Gastrocnemius medialis (tissue), 4 donors: ENCODE data around the gene TRIM47. TPM values are rescaled to one million over a fixed set of nuclear protein-coding genes. Genes with fewer than 3 reads are reported as not detected.

Experiments used
- ATAC-seq, 2 donors: fragments of 150-250 bp; one replicate each; pipeline ENCODE4 v1.9.1; 2016
- DNase-seq, 2 donors: peaks; one replicate each; pipeline ENCODE4 v3.0.0-alpha.2; 2019
- H3K27ac ChIP-seq, 4 donors: fragments of 200-600 bp; sonication (generic); 1 replicate in 1 of 4; 2 replicates in 3 of 4; pipeline ENCODE4 v1.5.1; 2016 to 2018; ENCODE audit warnings: mild to moderate bottlenecking in 2 of 4, moderate library complexity in 1 of 4
- H3K27me3 ChIP-seq, 3 donors: fragments of 200-600 bp; sonication (generic) in 2 of 3; 1 replicate in 1 of 3; 2 replicates in 2 of 3; pipeline versions ENCODE4 v1.5.1 to v1.6.0; 2016 to 2019; ENCODE audit warnings: mild to moderate bottlenecking in 1 of 3, moderate library complexity in 1 of 3
- H3K36me3 ChIP-seq, 2 donors: fragments of 200-600 bp; sonication (generic) in 1 of 2; one replicate each; pipeline ENCODE4 v1.5.1; 2017 to 2018
- H3K4me1 ChIP-seq, 2 donors: fragments of 200-600 bp; sonication (generic) in 1 of 2; one replicate each; pipeline ENCODE4 v1.5.1; 2016 to 2017; ENCODE audit warnings: mild to moderate bottlenecking in 2 of 2
- H3K4me3 ChIP-seq, 4 donors: fragments of 200-600 bp; sonication (generic) in 3 of 4; 1 replicate in 1 of 4; 2 replicates in 3 of 4; pipeline ENCODE4 v1.5.1; 2016 to 2019; ENCODE audit warnings: mild to moderate bottlenecking in 2 of 4
- H3K9me3 ChIP-seq, 3 donors: fragments of 200-600 bp; sonication (generic) in 2 of 3; 1 replicate in 1 of 3; 2 replicates in 2 of 3; pipeline ENCODE4 v1.5.1; 2016 to 2019
- POLR2A ChIP-seq, 2 donors: fragments of 450-650 bp; IDR thresholded peaks; one replicate each; pipeline ENCODE4 v1.6.1; 2017; ENCODE audit warnings: antibody characterized with exemption in 2 of 2, mild to moderate bottlenecking in 2 of 2, moderate library complexity in 2 of 2
- in situ Hi-C, 4 donors: fragments of 200-750 bp; cut with MboI; loops; one replicate each; pipeline versions ENCODE4 v1.15.0 to v1.8.0; 2017; ENCODE audit warnings: low sequenced_read_pairs in 4 of 4
- intact Hi-C: fragments of 100-400 bp; cut with DNase I; formaldehyde crosslinking; loops from one replicate; pipeline ENCODE4 v1.15.1; 2023; ENCODE audit warnings: low total_unique reads
- total RNA-seq, 4 donors: library from RNA; depleted of rRNA; stranded (reverse); fragments of >200 nt; gene quantifications; one replicate each; pipeline versions ENCODE4 v1.1.0 to v1.2.3, GENCODE V29; 2016
- TF ChIP-seq, protein P1 (sequence below), 5 experiments: fragments of 450-650 bp in 3 of 5; fragments of 200-600 bp in 2 of 5; sonication (generic) in 2 of 5; IDR thresholded peaks in 4 of 5; conservative IDR thresholded peaks in 1 of 5; 1 replicate in 4 of 5; 2 replicates in 1 of 5; pipeline ENCODE4 v1.5.1; 2016 to 2019; ENCODE audit warnings: antibody characterized with exemption in 5 of 5, mild to moderate bottlenecking in 3 of 5, moderate library complexity in 3 of 5

Gene TRIM47
- total RNA-seq, 4 donors from 2014 or later: 9.5 to 18.4 (median 15.5) TPM

DNA sequence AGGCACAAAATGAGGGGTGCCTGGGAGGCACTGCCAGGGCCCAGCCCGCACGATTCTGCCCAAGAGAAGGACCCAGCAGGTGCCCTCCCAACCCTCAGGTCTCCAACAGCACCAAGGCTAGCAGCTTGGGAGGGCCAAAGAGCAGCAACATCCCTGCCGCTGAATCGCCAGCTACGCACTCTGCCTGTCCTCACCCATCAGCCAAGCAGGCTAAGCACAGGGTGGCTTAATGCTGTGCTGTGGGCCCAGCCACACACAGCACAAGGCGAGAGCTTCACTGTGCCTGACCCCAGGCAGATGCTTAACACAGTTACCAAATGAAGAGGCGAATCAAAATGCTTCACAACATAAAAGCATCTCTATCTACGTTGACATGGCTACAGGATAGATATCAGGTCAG, 36.9 kb upstream of the TRIM47 start:
- peaks cover 0 to 7% of the 10 kb centered on the region in 2 donors for H3K36me3 ChIP-seq
- no peaks in the 10 kb centered on the region for H3K9me3 ChIP-seq
- DNase-seq (no peak), ATAC-seq (no peak)
- in situ Hi-C loops (no loop called here), intact Hi-C loops (no loop called here)
- H3K4me3 ChIP-seq: no peak overlapping the region
- no peaks in the 10 kb centered on the region for H3K4me1 ChIP-seq
- no peak for TF ChIP-seq POLR2A (IDR thresholded peaks at IDR 0.05)
- TF ChIP-seq, protein P1, sequence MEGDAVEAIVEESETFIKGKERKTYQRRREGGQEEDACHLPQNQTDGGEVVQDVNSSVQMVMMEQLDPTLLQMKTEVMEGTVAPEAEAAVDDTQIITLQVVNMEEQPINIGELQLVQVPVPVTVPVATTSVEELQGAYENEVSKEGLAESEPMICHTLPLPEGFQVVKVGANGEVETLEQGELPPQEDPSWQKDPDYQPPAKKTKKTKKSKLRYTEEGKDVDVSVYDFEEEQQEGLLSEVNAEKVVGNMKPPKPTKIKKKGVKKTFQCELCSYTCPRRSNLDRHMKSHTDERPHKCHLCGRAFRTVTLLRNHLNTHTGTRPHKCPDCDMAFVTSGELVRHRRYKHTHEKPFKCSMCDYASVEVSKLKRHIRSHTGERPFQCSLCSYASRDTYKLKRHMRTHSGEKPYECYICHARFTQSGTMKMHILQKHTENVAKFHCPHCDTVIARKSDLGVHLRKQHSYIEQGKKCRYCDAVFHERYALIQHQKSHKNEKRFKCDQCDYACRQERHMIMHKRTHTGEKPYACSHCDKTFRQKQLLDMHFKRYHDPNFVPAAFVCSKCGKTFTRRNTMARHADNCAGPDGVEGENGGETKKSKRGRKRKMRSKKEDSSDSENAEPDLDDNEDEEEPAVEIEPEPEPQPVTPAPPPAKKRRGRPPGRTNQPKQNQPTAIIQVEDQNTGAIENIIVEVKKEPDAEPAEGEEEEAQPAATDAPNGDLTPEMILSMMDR (IDR thresholded peaks at IDR 0.05 in 4 of 5, conservative IDR thresholded peaks at IDR 0.05 in 1 of 5): no peak
- H3K27me3 ChIP-seq: no peaks in the 10 kb centered on the region
- H3K27ac ChIP-seq: no peak overlapping the region

DNA sequence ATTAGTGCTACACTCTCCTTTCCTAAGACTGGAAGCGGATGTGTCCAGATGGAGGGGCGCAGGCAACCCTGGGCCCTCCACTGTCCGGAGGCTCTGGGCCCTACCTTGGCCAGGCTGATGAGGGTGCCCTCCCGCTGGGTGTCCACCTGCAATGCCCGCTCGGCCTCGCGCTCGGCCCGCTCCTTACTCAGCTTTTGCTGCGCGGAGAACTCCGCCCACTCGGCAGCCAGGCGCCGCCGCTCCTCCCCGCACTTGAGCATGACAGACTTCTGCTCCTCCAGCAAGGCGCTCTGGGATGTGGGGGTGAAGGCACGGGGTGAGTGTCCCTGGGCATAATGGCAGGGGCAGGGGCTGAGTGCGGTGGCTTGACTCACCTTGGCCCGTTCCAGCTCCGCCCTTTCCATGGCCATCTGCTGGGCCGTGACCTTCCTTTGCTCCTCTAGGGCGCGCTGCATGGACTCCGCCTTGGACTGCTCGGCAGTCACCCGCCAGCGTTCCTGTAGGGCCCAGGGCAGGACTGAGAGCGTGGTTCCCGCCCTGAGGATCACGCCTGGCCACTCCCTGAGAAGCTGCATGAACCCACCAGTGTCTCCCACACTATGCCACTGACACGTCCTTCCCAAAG, 36.4 kb upstream of the TRIM47 start:
- Histone ChIP-seq H3K27ac (no peak overlapping the region), H3K9me3 (no peaks in the 10 kb centered on the region), H3K36me3 (peaks cover 0 to 7% of the 10 kb centered on the region in 2 donors), H3K4me1 (no peaks in the 10 kb centered on the region), H3K27me3 (no peaks in the 10 kb centered on the region), H3K4me3 (no peak overlapping the region)
- in situ Hi-C loops: no loop called here
- ATAC-seq (no peak), DNase-seq (no peak)
- intact Hi-C loops: no loop called here
- TF ChIP-seq, protein P1 (IDR thresholded peaks at IDR 0.05 in 4 of 5, conservative IDR thresholded peaks at IDR 0.05 in 1 of 5): no peak
- TF ChIP-seq POLR2A (IDR thresholded peaks at IDR 0.05): no peak

DNA sequence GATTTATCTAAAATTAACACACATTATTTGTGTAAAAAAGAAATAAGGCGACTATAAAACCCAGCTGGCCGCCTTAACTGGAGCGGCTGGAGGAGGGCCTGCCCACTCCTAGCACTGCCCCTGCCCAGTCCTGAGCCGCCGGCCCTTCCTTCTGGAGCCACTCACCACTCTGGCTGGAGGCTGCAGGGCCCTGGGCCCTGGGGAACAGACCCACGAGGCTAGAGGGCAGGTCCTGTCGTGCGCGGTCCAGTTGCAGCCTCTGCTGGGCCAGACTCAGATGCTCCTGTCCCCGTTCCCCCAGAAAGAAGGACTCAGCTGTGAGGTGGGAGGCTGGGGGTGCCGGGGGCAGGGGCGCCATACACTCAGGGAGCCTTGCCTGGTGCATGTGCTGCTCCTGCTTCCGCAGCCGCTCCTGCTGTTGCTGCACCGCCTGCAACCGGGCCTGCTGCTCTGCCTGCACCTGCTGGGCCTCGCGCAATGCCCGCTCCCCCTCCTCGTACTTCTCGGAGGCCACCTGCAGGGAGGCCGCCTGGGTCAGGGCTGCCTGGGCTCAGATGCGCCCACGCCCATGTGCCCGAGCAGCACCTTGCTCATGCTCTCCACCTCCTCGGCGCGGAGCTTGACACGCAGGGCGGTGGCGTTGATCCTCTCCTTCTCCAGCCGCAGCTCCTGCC, 35.3 kb upstream of the TRIM47 start:
- in situ Hi-C loops (no loop called here), intact Hi-C loops (no loop called here)
- no peak overlapping the region for H3K4me3 ChIP-seq
- no peaks in the 10 kb centered on the region for H3K27me3 ChIP-seq
- no peak for DNase-seq
- H3K4me1 ChIP-seq: no peaks in the 10 kb centered on the region
- H3K9me3 ChIP-seq: no peaks in the 10 kb centered on the region
- TF ChIP-seq POLR2A (IDR thresholded peaks at IDR 0.05): no peak
- TF ChIP-seq, protein P1 (IDR thresholded peaks at IDR 0.05 in 4 of 5, conservative IDR thresholded peaks at IDR 0.05 in 1 of 5): no peak
- H3K27ac ChIP-seq: no peak overlapping the region
- no peak for ATAC-seq
- H3K36me3 ChIP-seq: peaks cover 0 to 7% of the 10 kb centered on the region in 2 donors

DNA sequence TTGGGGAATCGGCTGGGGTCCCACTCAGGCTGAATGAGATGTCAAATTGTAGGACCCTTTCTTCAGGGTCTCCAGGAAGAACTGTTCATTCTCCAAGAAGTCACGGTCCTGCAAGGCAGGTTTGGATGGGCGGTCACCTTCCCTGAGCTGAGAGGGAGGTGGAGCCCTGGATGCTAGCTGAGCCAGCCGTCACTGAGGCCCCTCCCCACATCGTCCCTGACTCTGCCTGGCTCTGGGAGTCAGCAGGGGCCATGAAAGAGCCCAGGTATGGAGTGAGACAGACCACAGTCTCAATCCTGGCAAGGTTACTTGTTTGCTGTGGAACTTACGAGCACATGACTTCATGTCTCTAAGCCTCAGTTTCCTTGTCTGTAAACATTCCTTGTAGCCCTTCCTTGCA, 32.3 kb upstream of the TRIM47 start:
- in situ Hi-C loops: no loop called here

More for the DNA sequence above, 32.3 kb upstream of the TRIM47 start:
- H3K27me3 ChIP-seq: no peaks in the 10 kb centered on the region
- H3K4me1 ChIP-seq: no peaks in the 10 kb centered on the region
- intact Hi-C loops: no loop called here
- no peak for DNase-seq
- H3K9me3 ChIP-seq: no peaks in the 10 kb centered on the region
- TF ChIP-seq POLR2A (IDR thresholded peaks at IDR 0.05): no peak
- TF ChIP-seq, protein P1 (IDR thresholded peaks at IDR 0.05 in 4 of 5, conservative IDR thresholded peaks at IDR 0.05 in 1 of 5): no peak
- no peak for ATAC-seq
- peaks cover 0 to 7% of the 10 kb centered on the region in 2 donors for H3K36me3 ChIP-seq
- H3K4me3 ChIP-seq: no peak overlapping the region
- H3K27ac ChIP-seq: no peak overlapping the region
